DOHH2 (cell line): ENCODE measurements around the gene ERC2.

Source experiments
- H3F3A ChIP-seq: fragments of 200-600 bp; sonication (generic), shearing (Covaris generic); 2 replicates; pipeline ENCODE4 v1.6.0; 2016; ENCODE audit warnings: antibody characterized with exemption, mild to moderate bottlenecking; ENCODE audit not compliant: control insufficient read depth, insufficient read depth
- H3K27ac ChIP-seq: fragments of 200-600 bp; sonication (generic); 2 replicates; pipeline ENCODE4 v1.5.1; 2014; ENCODE audit warnings: low read depth, mild to moderate bottlenecking, low read length, moderate library complexity
- H3K27me3 ChIP-seq: fragments of 200-600 bp; sonication (generic); 2 replicates; pipeline ENCODE4 v1.6.1; 2014; ENCODE audit warnings: mild to moderate bottlenecking, low read length, mixed read lengths; ENCODE audit not compliant: control insufficient read depth
- H3K36me3 ChIP-seq: fragments of 200-600 bp; sonication (generic); 2 replicates; pipeline ENCODE4 v1.6.1; 2014; ENCODE audit warnings: mild to moderate bottlenecking, low read length, moderate library complexity, mixed read lengths; ENCODE audit not compliant: control insufficient read depth
- H3K4me1 ChIP-seq: fragments of 200-600 bp; sonication (generic); 2 replicates; pipeline ENCODE4 v1.6.1; 2014; ENCODE audit warnings: mild to moderate bottlenecking, low read length, mixed read lengths; ENCODE audit not compliant: control insufficient read depth
- H3K4me2 ChIP-seq: fragments of 200-600 bp; sonication (generic); 2 replicates; pipeline ENCODE4 v1.6.0; 2014; ENCODE audit warnings: mild to moderate bottlenecking, low read length, moderate library complexity
- H3K4me3 ChIP-seq: fragments of 200-600 bp; sonication (generic); 2 replicates; pipeline ENCODE4 v1.5.1; 2014; ENCODE audit warnings: mild to moderate bottlenecking, low read length, mixed read lengths
- H3K79me2 ChIP-seq: fragments of 200-600 bp; sonication (generic); 2 replicates; pipeline ENCODE4 v1.6.1; 2014; ENCODE audit warnings: mild to moderate bottlenecking, low read length, mixed read lengths; ENCODE audit not compliant: control insufficient read depth
- H3K9me2 ChIP-seq: fragments of 200-600 bp; sonication (generic); replicated peaks from 2 replicates; pipeline ENCODE4 v1.6.1; 2014; ENCODE audit warnings: mild to moderate bottlenecking, low read length, mixed read lengths; ENCODE audit not compliant: control insufficient read depth
- H3K9me3 ChIP-seq: fragments of 200-600 bp; sonication (generic); 2 replicates; pipeline ENCODE4 v1.6.1; 2014; ENCODE audit warnings: antibody characterized with exemption, low read length, mixed read lengths; ENCODE audit not compliant: control insufficient read depth, insufficient read depth
- H4K20me1 ChIP-seq: fragments of 200-600 bp; sonication (generic); 2 replicates; pipeline ENCODE4 v1.6.0; 2014; ENCODE audit warnings: low read depth, mild to moderate bottlenecking, antibody characterized with exemption, low read length, moderate library complexity; ENCODE audit not compliant: control insufficient read depth, insufficient read depth
- CTCF ChIP-seq: fragments of 200-600 bp; sonication (generic); IDR thresholded peaks from one replicate; pipeline ENCODE4 v1.5.1; 2014; ENCODE audit warnings: antibody characterized with exemption, mild to moderate bottlenecking, low read depth, low read length; ENCODE audit not compliant: poor library complexity, severe bottlenecking
- EZH2phosphoT487 ChIP-seq: fragments of 200-600 bp; sonication (generic); IDR thresholded peaks from 2 replicates; pipeline ENCODE4 v1.6.1; 2017; ENCODE audit warnings: borderline replicate concordance, mild to moderate bottlenecking, antibody characterized with exemption, low read length, moderate library complexity, mixed read lengths

The ERC2 gene

GRCh38 chr3:55516392-55517030 lies 951.8 kb downstream of the ERC2 start:
- Histone ChIP-seq H3K4me2 (no peak overlapping the region), H3K27ac (no peak overlapping the region), H3K79me2 (no peaks in the 10 kb centered on the region), H3K36me3 (no peaks in the 10 kb centered on the region), H3K4me3 (no peak overlapping the region), H3K9me2 (no peaks in the 10 kb centered on the region), H3K9me3 (no peaks in the 10 kb centered on the region), H3K4me1 (no peaks in the 10 kb centered on the region), H4K20me1 (no peaks in the 10 kb centered on the region), H3K27me3 (no peaks in the 10 kb centered on the region), H3F3A (no peaks in the 10 kb centered on the region)
- TF ChIP-seq CTCF, result no peak
- TF ChIP-seq EZH2phosphoT487, result no peak

- Histone ChIP-seq H3K36me3 (no peaks in the 10 kb centered on the region), H3F3A (no peaks in the 10 kb centered on the region), H3K9me3 (no peaks in the 10 kb centered on the region), H3K27me3 (no peaks in the 10 kb centered on the region), H3K4me1 (no peaks in the 10 kb centered on the region), H3K79me2 (no peaks in the 10 kb centered on the region), H3K4me3 (no peak overlapping the region), H4K20me1 (no peaks in the 10 kb centered on the region), H3K9me2 (no peaks in the 10 kb centered on the region), H3K4me2 (no peak overlapping the region), H3K27ac (no peak overlapping the region)
- no peak for TF ChIP-seq CTCF
- no peak for TF ChIP-seq EZH2phosphoT487
Measured at GRCh38 chr3:55515550-55516246, 952.6 kb downstream of the ERC2 start.

DNA sequence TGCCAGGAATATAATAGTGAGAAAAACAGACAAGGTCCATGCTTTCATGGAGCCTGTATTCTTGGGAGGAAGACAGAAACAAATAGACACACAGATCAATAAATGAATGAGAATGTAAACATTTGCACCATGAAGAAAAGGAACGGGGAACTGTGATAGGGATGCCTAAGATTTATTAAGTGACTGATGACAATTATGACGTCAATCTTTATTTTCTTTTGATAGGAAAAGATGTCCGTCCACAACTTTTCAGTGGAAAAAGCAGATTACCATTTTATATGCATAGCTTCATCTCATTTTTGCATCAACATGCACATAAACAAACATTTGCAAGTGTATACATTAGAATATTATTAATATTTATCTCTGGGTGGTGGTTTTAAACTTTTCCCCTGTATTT lies 953.3 kb downstream of the ERC2 start:
- no peaks in the 10 kb centered on the region for H3K27me3 ChIP-seq
- H3K4me3 ChIP-seq, result no peak overlapping the region
- H3K4me2 ChIP-seq, result no peak overlapping the region
- H3K27ac ChIP-seq, result no peak overlapping the region
- no peak for TF ChIP-seq CTCF
- no peak for TF ChIP-seq EZH2phosphoT487
- H3K79me2 ChIP-seq, result no peaks in the 10 kb centered on the region
- H3K9me3 ChIP-seq, result no peaks in the 10 kb centered on the region
- no peaks in the 10 kb centered on the region for H3F3A ChIP-seq
- H3K9me2 ChIP-seq, result no peaks in the 10 kb centered on the region
- no peaks in the 10 kb centered on the region for H3K4me1 ChIP-seq
- no peaks in the 10 kb centered on the region for H3K36me3 ChIP-seq
- no peaks in the 10 kb centered on the region for H4K20me1 ChIP-seq
